Measurements from ENCODE around the gene SLC15A2. TPM values are rescaled to one million over a fixed set of nuclear protein-coding genes. Genes with fewer than 3 reads are reported as not detected.

The SLC15A2 gene
- total and polyA plus RNA-seq, 2 donors: 1.0 to 3.2 TPM

DNA sequence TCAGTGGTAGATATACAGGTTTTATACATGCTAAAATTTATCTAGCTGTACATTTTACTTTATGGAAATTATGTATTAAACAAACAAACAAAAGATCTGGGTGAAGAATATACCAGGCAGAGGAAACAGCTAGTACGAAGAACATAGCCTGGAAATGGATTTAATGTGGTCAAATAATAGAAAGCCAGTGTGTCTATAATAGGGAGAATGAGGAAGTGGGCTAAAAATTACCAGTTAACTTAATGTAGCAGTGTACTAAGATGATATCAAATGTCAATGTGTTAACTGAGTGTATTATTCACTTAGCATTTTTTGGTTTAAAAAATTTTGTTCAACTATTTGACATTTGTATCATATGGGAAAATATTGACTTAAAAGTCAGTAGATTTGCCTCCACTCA, 22.8 kb upstream of the SLC15A2 start:
- Histone ChIP-seq H3K9me3 (ENCODE audit: control insufficient read depth in 2 of 2, insufficient read depth in 1 of 2, low read length in 1 of 2) (no peaks in the 10 kb centered on the region), H3K4me3 (ENCODE audit: low read length in 2 of 2) (no peak overlapping the region), H3K36me3 (ENCODE audit: control insufficient read depth in 2 of 2, insufficient read depth in 2 of 2, low read length in 1 of 2) (no peaks in the 10 kb centered on the region), H3K27ac (ENCODE audit: low read depth in 1 of 2, low read length in 1 of 2) (no peak overlapping the region), H3K27me3 (ENCODE audit: control insufficient read depth in 2 of 2, insufficient read depth in 1 of 2, low read length in 1 of 2) (no peaks in the 10 kb centered on the region), H3K4me1 (ENCODE audit: control insufficient read depth in 2 of 2, insufficient read depth in 2 of 2, low read length in 2 of 2) (no peaks in the 10 kb centered on the region)
- DNase-seq (ENCODE audit: low read depth in 6 of 9, low spot score in 9 of 9): no peak
- WGBS: 38% methylated on average over 1 of the region's 1 CpG

DNA sequence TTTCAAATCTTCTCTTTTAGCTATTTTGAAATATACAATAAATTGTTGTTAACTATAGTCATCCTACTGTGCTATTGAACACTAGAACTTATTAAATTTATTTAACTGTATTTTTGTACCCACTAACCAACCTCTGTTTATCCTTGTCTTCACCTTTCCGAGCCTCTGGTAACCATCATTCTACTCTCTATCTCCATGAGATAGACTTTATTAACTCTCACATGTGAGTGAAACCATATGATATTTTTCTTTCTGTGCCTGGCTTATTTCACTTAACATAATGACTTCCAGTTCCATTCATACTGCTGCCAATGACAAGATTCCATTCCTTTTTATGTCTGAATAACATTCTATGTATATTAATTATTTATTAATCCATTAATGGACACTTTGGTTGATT, 15.8 kb upstream of the SLC15A2 start:
- DNase-seq (ENCODE audit: low read depth in 6 of 9, low spot score in 9 of 9): no peak
- WGBS: 100% methylated on average over 1 of the region's 1 CpG
- no peaks in the 10 kb centered on the region for H3K27me3 ChIP-seq (ENCODE audit: control insufficient read depth in 2 of 2, insufficient read depth in 1 of 2, low read length in 1 of 2)

DNA sequence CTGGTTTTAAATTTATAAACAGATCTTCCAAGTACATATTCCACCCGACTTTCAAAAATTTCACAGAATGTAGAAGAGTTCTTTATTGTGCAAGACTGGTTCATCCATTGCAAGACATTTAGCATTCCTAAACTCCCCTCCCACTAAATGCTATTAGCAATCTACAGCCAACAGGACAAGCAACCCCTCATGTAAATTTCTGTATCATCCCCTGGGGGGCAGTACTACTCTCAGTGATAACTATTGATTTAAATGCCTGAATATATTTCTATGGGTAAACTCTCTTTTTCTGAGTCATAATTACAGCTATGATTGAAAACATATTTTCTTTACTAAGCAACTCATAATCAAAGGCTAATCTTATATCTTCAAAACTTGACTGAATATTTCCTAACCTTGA, 10.7 kb upstream of the SLC15A2 start:
- no peak for DNase-seq (ENCODE audit: low read depth in 6 of 9, low spot score in 9 of 9)
- H3K27ac ChIP-seq (ENCODE audit: low read depth in 1 of 2, low read length in 1 of 2): no peak overlapping the region
- no peaks in the 10 kb centered on the region for H3K27me3 ChIP-seq (ENCODE audit: control insufficient read depth in 2 of 2, insufficient read depth in 1 of 2, low read length in 1 of 2)
- 94% methylated on average over 1 of the region's 1 CpG for WGBS
- H3K4me3 ChIP-seq (ENCODE audit: low read length in 2 of 2): no peak overlapping the region
- no peaks in the 10 kb centered on the region for H3K9me3 ChIP-seq (ENCODE audit: control insufficient read depth in 2 of 2, insufficient read depth in 1 of 2, low read length in 1 of 2)
- H3K36me3 ChIP-seq (ENCODE audit: control insufficient read depth in 2 of 2, insufficient read depth in 2 of 2, low read length in 1 of 2): no peaks in the 10 kb centered on the region
- no peaks in the 10 kb centered on the region for H3K4me1 ChIP-seq (ENCODE audit: control insufficient read depth in 2 of 2, insufficient read depth in 2 of 2, low read length in 2 of 2)

More for the DNA sequence above, 15.8 kb upstream of the SLC15A2 start:
- no peaks in the 10 kb centered on the region for H3K4me1 ChIP-seq (ENCODE audit: control insufficient read depth in 2 of 2, insufficient read depth in 2 of 2, low read length in 2 of 2)
- H3K9me3 ChIP-seq (ENCODE audit: control insufficient read depth in 2 of 2, insufficient read depth in 1 of 2, low read length in 1 of 2): no peaks in the 10 kb centered on the region
- no peak overlapping the region for H3K4me3 ChIP-seq (ENCODE audit: low read length in 2 of 2)
- no peak overlapping the region for H3K27ac ChIP-seq (ENCODE audit: low read depth in 1 of 2, low read length in 1 of 2)
- no peaks in the 10 kb centered on the region for H3K36me3 ChIP-seq (ENCODE audit: control insufficient read depth in 2 of 2, insufficient read depth in 2 of 2, low read length in 1 of 2)

DNA sequence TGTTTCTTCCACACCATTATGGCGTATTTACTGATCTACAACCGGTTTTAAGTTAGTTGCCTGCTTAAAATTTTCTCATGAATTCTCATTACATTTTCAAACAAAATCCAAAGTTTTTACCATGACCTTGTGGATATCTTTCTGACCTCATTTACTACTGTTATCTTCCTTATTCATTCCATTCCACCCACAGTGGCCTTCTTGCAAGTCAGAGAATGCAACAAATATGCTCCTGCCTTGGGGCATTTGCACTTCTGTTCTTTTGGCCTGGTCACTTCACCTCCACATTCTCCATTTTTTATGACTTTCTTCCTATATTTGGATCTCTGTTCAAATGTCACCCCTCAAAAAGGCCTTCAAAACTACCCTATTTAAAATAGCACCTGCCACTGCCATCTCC, 8.8 kb upstream of the SLC15A2 start:
- H3K9me3 ChIP-seq (ENCODE audit: control insufficient read depth in 2 of 2, insufficient read depth in 1 of 2, low read length in 1 of 2): no peaks in the 10 kb centered on the region
- H3K4me3 ChIP-seq (ENCODE audit: low read length in 2 of 2): no peak overlapping the region
- WGBS: 99% methylated on average over 2 of the region's 2 CpGs
- no peak overlapping the region for H3K27ac ChIP-seq (ENCODE audit: low read depth in 1 of 2, low read length in 1 of 2)
- no peaks in the 10 kb centered on the region for H3K27me3 ChIP-seq (ENCODE audit: control insufficient read depth in 2 of 2, insufficient read depth in 1 of 2, low read length in 1 of 2)
- no peaks in the 10 kb centered on the region for H3K4me1 ChIP-seq (ENCODE audit: control insufficient read depth in 2 of 2, insufficient read depth in 2 of 2, low read length in 2 of 2)
- DNase-seq (ENCODE audit: low read depth in 6 of 9, low spot score in 9 of 9): no peak
- H3K36me3 ChIP-seq (ENCODE audit: control insufficient read depth in 2 of 2, insufficient read depth in 2 of 2, low read length in 1 of 2): no peaks in the 10 kb centered on the region

DNA sequence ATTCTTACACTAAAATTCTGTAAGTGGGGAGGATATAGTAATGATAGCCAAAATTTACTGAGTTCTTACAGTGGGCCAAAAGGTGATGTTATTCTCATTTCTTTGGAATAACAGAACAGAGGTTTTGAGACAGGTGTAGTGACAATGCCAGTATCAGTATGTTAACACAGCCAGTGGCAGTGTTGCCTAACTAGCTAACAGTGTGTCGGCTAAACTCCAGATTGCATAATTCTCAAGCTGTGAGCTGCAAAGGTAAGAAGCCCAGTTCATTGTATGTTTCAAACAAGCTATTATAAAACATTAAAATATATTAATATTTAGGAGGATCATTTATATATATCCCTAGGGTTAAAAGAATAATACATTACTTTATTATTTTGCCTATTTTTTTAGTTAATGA, 920 bp downstream of the SLC15A2 start:
- Histone ChIP-seq H3K36me3 (ENCODE audit: control insufficient read depth in 2 of 2, insufficient read depth in 2 of 2, low read length in 1 of 2) (no peaks in the 10 kb centered on the region), H3K4me1 (ENCODE audit: control insufficient read depth in 2 of 2, insufficient read depth in 2 of 2, low read length in 2 of 2) (no peaks in the 10 kb centered on the region), H3K4me3 (ENCODE audit: low read length in 2 of 2) (no peak overlapping the region), H3K27me3 (ENCODE audit: control insufficient read depth in 2 of 2, insufficient read depth in 1 of 2, low read length in 1 of 2) (no peaks in the 10 kb centered on the region), H3K9me3 (ENCODE audit: control insufficient read depth in 2 of 2, insufficient read depth in 1 of 2, low read length in 1 of 2) (no peaks in the 10 kb centered on the region), H3K27ac (ENCODE audit: low read depth in 1 of 2, low read length in 1 of 2) (no peak overlapping the region)
- DNase-seq (ENCODE audit: low read depth in 6 of 9, low spot score in 9 of 9): no peak
- 0% methylated on average over 1 of the region's 1 CpG for WGBS

DNA sequence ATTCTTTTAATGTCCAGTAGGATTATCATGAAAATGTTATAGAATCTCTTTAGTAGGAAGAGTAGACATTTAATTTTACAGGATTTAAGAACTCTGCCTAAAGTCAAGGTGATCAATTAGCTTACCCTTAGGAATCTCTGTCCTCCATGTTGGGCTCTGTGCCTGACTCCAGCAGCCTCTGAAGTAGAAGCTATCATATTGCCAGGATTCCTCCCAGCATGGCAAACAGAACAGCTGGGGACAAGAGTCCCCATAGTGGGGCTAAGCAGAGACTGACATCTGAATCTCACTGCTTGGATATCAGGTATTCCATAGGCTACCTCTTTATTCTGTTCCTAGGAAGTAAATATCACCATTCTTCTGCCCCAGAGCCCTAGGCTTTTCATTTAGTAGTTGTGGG, 1.5 kb downstream of the SLC15A2 start:
- no peaks in the 10 kb centered on the region for H3K4me1 ChIP-seq (ENCODE audit: control insufficient read depth in 2 of 2, insufficient read depth in 2 of 2, low read length in 2 of 2)
- no peak for DNase-seq (ENCODE audit: low read depth in 6 of 9, low spot score in 9 of 9)
- H3K9me3 ChIP-seq (ENCODE audit: control insufficient read depth in 2 of 2, insufficient read depth in 1 of 2, low read length in 1 of 2): no peaks in the 10 kb centered on the region
- H3K36me3 ChIP-seq (ENCODE audit: control insufficient read depth in 2 of 2, insufficient read depth in 2 of 2, low read length in 1 of 2): no peaks in the 10 kb centered on the region
- no peaks in the 10 kb centered on the region for H3K27me3 ChIP-seq (ENCODE audit: control insufficient read depth in 2 of 2, insufficient read depth in 1 of 2, low read length in 1 of 2)
- no peak overlapping the region for H3K4me3 ChIP-seq (ENCODE audit: low read length in 2 of 2)
- no peak overlapping the region for H3K27ac ChIP-seq (ENCODE audit: low read depth in 1 of 2, low read length in 1 of 2)

DNA sequence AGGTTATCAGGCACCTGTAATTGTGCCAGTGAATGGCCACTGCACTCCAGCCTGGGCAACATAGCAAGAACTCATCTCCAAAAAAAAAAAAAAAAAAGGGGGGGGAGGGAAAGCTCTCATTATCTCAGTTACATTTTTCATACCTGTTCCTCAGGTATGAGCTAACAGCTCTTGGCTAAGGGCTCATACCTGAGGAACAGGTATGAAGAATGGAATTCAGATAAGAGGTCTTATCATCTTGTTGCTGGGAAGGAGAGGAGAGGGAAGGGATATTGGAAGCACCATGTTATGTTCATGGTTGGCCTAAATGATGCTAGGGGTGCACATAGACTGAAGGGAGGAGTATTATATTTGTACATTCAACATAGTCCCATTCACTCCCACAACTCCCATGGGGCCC, 2.6 kb downstream of the SLC15A2 start:
- DNase-seq (ENCODE audit: low read depth in 6 of 9, low spot score in 9 of 9): no peak
- no peaks in the 10 kb centered on the region for H3K4me1 ChIP-seq (ENCODE audit: control insufficient read depth in 2 of 2, insufficient read depth in 2 of 2, low read length in 2 of 2)
- H3K27me3 ChIP-seq (ENCODE audit: control insufficient read depth in 2 of 2, insufficient read depth in 1 of 2, low read length in 1 of 2): no peaks in the 10 kb centered on the region
- H3K9me3 ChIP-seq (ENCODE audit: control insufficient read depth in 2 of 2, insufficient read depth in 1 of 2, low read length in 1 of 2): no peaks in the 10 kb centered on the region
- H3K36me3 ChIP-seq (ENCODE audit: control insufficient read depth in 2 of 2, insufficient read depth in 2 of 2, low read length in 1 of 2): no peaks in the 10 kb centered on the region
- no peak overlapping the region for H3K27ac ChIP-seq (ENCODE audit: low read depth in 1 of 2, low read length in 1 of 2)
- no peak overlapping the region for H3K4me3 ChIP-seq (ENCODE audit: low read length in 2 of 2)

DNA sequence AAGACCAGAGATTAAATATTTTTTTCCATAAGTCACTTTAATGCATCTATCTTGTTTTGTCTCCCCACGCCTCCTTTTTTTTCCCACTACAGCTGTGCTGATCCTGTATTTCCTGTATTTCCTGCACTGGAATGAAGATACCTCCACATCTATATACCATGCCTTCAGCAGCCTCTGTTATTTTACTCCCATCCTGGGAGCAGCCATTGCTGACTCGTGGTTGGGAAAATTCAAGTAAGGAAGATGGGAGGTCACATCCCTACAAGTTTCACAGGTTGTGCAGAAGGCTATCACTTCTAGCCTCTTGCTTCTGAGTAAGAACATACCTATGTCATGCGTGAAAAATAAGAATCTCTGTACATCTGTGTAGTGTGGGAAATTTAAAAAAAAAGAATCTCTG, 3.1 kb downstream of the SLC15A2 start:
- Histone ChIP-seq H3K9me3 (ENCODE audit: control insufficient read depth in 2 of 2, insufficient read depth in 1 of 2, low read length in 1 of 2) (no peaks in the 10 kb centered on the region), H3K27me3 (ENCODE audit: control insufficient read depth in 2 of 2, insufficient read depth in 1 of 2, low read length in 1 of 2) (no peaks in the 10 kb centered on the region), H3K27ac (ENCODE audit: low read depth in 1 of 2, low read length in 1 of 2) (no peak overlapping the region), H3K4me1 (ENCODE audit: control insufficient read depth in 2 of 2, insufficient read depth in 2 of 2, low read length in 2 of 2) (no peaks in the 10 kb centered on the region), H3K36me3 (ENCODE audit: control insufficient read depth in 2 of 2, insufficient read depth in 2 of 2, low read length in 1 of 2) (no peaks in the 10 kb centered on the region), H3K4me3 (ENCODE audit: low read length in 2 of 2) (no peak overlapping the region)
- 97% methylated on average over 3 of the region's 3 CpGs for WGBS
- DNase-seq (ENCODE audit: low read depth in 6 of 9, low spot score in 9 of 9): no peak

DNA sequence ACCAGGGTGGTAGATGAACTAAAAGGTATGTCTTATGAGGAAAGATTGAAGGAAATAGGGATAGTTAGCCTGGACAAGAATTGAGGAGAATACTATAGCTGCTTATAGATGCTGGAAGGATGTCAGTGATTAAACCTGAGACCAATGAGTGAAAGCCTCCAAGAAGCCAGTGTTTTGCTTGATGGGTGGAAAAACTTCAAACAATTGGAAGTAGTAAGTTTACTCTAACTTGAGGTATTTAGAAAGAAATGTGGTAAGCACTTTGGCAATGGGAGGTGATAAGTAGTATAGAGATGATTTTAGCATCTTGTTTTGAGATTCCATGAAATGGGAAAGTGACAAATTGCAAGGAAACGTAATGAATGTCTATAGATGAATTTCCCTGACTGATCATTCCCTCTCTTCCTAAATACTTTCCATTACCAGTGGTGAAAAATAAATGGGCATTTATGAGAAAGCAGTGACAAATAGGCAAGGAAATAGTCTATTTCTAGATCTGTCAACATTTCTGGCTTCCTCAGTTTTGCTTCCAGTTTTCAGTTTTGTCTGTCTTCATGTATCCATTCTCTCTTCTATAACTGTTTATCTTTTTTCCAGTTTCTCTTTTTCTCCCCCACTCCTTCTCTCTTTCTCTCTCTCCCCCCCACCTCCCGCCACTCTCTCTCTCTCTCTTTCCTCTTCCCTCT, 19.2 kb downstream of the SLC15A2 start:
- DNase-seq (ENCODE audit: low read depth in 6 of 9, low spot score in 9 of 9): no peak
- Histone ChIP-seq H3K4me1 (ENCODE audit: control insufficient read depth in 2 of 2, insufficient read depth in 2 of 2, low read length in 2 of 2) (no peaks in the 10 kb centered on the region), H3K27ac (ENCODE audit: low read depth in 1 of 2, low read length in 1 of 2) (no peak overlapping the region), H3K36me3 (ENCODE audit: control insufficient read depth in 2 of 2, insufficient read depth in 2 of 2, low read length in 1 of 2) (no peaks in the 10 kb centered on the region), H3K9me3 (ENCODE audit: control insufficient read depth in 2 of 2, insufficient read depth in 1 of 2, low read length in 1 of 2) (no peaks in the 10 kb centered on the region), H3K4me3 (ENCODE audit: low read length in 2 of 2) (no peak overlapping the region), H3K27me3 (ENCODE audit: control insufficient read depth in 2 of 2, insufficient read depth in 1 of 2, low read length in 1 of 2) (no peaks in the 10 kb centered on the region)
- 44% methylated on average over 2 of the region's 2 CpGs for WGBS
